Gastrocnemius medialis (tissue), 4 donors: ENCODE measurements around the gene SYCE3.

Experiments
- POLR2A ChIP-seq, 2 donors: fragments of 450-650 bp; IDR thresholded peaks; one replicate each; pipeline ENCODE4 v1.6.1; 2017; ENCODE audit warnings: antibody characterized with exemption in 2 of 2, mild to moderate bottlenecking in 2 of 2, moderate library complexity in 2 of 2
- TF ChIP-seq, protein P1 (sequence below), 5 experiments: fragments of 450-650 bp in 3 of 5; fragments of 200-600 bp in 2 of 5; sonication (generic) in 2 of 5; IDR thresholded peaks in 4 of 5; conservative IDR thresholded peaks in 1 of 5; 1 replicate in 4 of 5; 2 replicates in 1 of 5; pipeline ENCODE4 v1.5.1; 2016 to 2019; ENCODE audit warnings: antibody characterized with exemption in 5 of 5, mild to moderate bottlenecking in 3 of 5, moderate library complexity in 3 of 5

DNA sequence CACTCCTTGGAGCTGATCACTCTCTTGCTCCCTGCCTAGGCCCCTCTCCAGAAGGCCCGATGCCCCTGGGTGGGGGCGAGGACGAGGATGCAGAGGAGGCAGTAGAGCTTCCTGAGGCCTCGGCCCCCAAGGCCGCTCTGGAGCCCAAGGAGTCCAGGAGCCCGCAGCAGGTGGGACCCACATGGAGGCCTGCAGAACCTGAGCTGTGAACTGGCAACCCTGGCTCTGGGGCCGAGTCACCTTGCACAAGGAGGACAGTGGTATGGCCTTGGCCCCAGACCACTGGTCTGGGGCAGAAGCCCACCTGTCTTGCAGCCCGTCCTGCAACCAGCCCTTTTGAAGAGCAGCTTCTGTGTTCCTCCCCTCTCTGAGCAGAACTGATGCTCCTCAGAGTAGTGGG lies 43.6 kb downstream of the SYCE3 start:
- TF ChIP-seq, protein P1, sequence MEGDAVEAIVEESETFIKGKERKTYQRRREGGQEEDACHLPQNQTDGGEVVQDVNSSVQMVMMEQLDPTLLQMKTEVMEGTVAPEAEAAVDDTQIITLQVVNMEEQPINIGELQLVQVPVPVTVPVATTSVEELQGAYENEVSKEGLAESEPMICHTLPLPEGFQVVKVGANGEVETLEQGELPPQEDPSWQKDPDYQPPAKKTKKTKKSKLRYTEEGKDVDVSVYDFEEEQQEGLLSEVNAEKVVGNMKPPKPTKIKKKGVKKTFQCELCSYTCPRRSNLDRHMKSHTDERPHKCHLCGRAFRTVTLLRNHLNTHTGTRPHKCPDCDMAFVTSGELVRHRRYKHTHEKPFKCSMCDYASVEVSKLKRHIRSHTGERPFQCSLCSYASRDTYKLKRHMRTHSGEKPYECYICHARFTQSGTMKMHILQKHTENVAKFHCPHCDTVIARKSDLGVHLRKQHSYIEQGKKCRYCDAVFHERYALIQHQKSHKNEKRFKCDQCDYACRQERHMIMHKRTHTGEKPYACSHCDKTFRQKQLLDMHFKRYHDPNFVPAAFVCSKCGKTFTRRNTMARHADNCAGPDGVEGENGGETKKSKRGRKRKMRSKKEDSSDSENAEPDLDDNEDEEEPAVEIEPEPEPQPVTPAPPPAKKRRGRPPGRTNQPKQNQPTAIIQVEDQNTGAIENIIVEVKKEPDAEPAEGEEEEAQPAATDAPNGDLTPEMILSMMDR (IDR thresholded peaks at IDR 0.05 in 4 of 5, conservative IDR thresholded peaks at IDR 0.05 in 1 of 5), result no peak
- no peak for TF ChIP-seq POLR2A (IDR thresholded peaks at IDR 0.05)
